Muscle layer of duodenum (tissue), 2 donors: ENCODE measurements around the gene ADRA2A.

Experiments
- H3K27ac ChIP-seq: one replicate; pipeline ENCODE4 v1.7.0; 2013; ENCODE audit warnings: mild to moderate bottlenecking, low read length
- H3K27me3 ChIP-seq: one replicate; pipeline ENCODE4 v1.7.0; 2013; ENCODE audit warnings: low read depth, mild to moderate bottlenecking, control low read depth, low read length
- H3K36me3 ChIP-seq, 2 donors: one replicate each; pipeline ENCODE4 v1.7.0; 2013; ENCODE audit warnings: low read length in 2 of 2, control low read depth in 1 of 2, mild to moderate bottlenecking in 1 of 2; ENCODE audit not compliant: insufficient read depth in 2 of 2, control insufficient read depth in 1 of 2
- H3K4me1 ChIP-seq, 2 donors: one replicate each; pipeline ENCODE4 v1.7.0; 2013; ENCODE audit warnings: low read length in 2 of 2, mild to moderate bottlenecking in 2 of 2, control low read depth in 1 of 2, moderate library complexity in 1 of 2; ENCODE audit not compliant: insufficient read depth in 2 of 2, control insufficient read depth in 1 of 2
- H3K4me3 ChIP-seq, 2 donors: one replicate each; pipeline ENCODE4 v1.7.0; 2013; ENCODE audit warnings: low read length in 2 of 2, low read depth in 1 of 2, mild to moderate bottlenecking in 1 of 2
- H3K9me3 ChIP-seq, 2 donors: one replicate each; pipeline ENCODE4 v1.7.0; 2013; ENCODE audit warnings: low read length in 2 of 2, control low read depth in 1 of 2, mild to moderate bottlenecking in 1 of 2; ENCODE audit not compliant: control insufficient read depth in 1 of 2
- donor health status: healthy.

ADRA2A gene

DNA sequence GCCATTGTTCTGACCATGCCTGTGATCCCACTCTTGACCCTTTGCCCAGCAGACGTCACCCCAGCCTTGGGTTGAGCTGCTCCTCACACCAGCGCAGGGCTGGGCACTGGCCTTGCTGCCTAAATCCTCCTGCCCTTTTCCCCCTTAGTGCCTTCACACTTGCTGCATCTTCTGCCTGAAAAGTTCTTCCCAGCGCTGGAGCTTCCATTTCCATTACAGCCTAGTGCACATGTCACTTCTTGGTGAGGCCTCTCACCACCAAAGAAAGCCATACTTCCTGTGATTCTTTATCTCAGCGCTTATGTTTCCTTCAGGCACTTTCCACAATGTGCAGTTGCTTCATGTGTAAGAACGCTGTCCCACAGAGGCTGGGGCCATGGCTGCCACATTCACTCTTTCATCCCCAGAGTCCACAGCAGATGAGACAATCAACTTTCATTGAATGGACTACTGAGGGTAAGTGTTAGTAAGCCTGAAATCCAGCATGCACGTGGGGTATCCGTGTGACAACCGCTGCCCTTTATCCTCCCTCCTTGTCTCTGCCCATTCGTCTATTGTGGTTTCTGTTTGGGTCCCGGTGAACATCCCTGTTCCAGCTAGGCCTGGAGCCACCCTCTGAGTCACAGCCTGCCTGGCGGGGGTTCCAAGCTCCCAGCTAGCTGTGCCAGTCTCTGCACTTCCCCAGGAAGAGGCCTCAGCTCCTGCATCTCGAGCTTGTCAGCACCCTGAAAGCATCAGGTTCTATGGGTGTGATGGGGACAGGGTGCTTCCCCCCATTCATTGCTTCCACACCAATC lies 37.3 kb downstream of the ADRA2A start:
- Histone ChIP-seq H3K27me3 (no peaks in the 10 kb centered on the region), H3K9me3 (no peaks in the 10 kb centered on the region), H3K4me1 (no peaks in the 10 kb centered on the region), H3K4me3 (no peak overlapping the region), H3K36me3 (no peaks in the 10 kb centered on the region), H3K27ac (no peak overlapping the region)

DNA sequence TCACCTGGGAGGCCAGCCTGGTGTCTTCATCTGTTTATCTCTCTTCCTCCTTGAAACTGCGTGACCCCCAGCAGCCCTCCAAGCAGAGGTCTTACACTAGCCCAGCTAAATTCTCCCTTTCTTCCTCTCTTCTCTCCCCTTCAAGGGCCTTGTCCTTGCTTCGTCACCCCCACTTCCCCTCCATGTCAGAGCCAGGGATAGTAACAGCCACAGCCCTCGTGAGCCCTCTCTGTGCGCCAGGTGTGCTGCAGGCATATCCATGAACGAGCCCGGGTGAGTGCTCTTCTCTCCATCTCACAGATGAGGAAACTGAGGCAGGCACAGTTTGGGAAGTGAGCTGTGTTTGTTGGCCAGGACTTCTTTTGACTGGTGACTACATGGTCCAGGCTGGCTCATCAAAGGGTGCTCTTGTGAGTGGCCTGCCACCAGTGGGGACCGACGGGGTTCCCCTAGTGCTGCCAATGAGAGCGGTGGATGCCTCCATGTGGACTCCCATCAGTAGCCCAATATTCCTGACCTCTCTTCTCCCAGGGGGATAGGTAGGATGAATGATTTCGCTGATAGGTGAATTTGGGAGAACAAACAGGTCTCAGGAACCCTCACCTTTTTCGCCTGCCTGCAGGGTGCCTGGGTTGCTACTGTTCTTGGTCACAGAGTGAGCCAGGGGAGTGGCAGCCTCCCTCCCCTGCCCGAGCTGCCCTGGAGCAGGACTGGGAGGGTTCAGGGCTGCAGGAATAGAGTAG lies 38.1 kb downstream of the ADRA2A start:
- H3K4me1 ChIP-seq = no peaks in the 10 kb centered on the region
- no peak overlapping the region for H3K27ac ChIP-seq
- H3K9me3 ChIP-seq = no peaks in the 10 kb centered on the region
- no peaks in the 10 kb centered on the region for H3K27me3 ChIP-seq
- H3K4me3 ChIP-seq = no peak overlapping the region
- no peaks in the 10 kb centered on the region for H3K36me3 ChIP-seq

DNA sequence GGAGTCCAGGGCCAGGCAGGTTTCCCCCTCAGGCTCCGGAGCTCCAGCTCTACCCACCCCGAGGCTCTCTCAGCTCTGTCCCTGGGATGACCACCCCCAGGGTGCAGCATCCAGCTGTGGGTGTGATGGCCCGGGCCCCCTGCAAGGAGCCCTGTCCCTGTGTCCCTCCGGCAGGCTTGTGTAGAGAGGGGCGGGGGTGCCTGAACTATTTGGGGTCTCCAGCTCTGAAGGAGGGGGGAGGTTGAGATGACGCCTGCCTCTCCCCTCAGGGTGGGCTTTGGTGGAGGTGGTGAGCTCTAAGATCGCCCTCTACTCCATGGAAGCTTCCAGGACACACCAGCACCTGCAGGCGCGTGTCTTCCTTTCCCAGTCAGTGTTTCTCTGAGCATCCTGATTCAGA lies 39.4 kb downstream of the ADRA2A start:
- no peaks in the 10 kb centered on the region for H3K27me3 ChIP-seq
- no peaks in the 10 kb centered on the region for H3K9me3 ChIP-seq
- H3K27ac ChIP-seq = no peak overlapping the region
- H3K4me1 ChIP-seq = no peaks in the 10 kb centered on the region
- no peaks in the 10 kb centered on the region for H3K36me3 ChIP-seq
- no peak overlapping the region for H3K4me3 ChIP-seq

DNA sequence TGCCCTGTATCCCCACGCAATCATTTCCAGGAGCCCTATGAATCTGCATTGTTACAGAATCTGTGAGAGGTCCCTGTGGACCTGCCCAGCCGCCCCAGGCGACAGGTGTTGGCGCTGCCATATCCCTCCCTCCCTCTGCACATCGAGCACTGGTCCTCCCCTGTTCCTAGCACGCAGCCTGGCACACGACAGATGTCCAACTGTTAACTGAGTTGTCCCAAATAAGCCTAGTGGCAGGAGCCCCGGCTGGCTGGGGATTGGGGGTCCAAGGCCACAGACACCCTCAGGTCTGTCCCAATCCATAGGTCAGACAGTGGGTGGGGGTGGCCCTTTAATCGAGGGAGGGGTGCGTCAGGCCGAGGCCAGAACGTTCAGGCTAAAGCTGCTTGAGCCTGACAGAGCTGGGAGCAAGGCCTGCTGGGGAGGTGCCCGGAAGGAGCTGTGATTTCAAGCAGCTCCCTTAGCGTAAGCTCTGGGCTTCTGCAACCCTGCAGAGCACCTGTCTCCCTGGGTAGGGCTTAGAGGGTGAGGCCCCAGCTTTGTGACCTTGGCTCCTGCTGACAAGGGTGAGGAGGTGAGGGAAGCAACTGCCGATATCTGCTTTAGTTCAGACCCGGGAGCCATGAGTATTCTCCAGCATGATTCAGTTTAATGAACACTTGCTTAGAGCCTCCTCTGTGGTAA lies 40.1 kb downstream of the ADRA2A start:
- Histone ChIP-seq H3K4me3 (no peak overlapping the region), H3K36me3 (no peaks in the 10 kb centered on the region), H3K27me3 (no peaks in the 10 kb centered on the region), H3K9me3 (no peaks in the 10 kb centered on the region), H3K27ac (no peak overlapping the region), H3K4me1 (no peaks in the 10 kb centered on the region)

DNA sequence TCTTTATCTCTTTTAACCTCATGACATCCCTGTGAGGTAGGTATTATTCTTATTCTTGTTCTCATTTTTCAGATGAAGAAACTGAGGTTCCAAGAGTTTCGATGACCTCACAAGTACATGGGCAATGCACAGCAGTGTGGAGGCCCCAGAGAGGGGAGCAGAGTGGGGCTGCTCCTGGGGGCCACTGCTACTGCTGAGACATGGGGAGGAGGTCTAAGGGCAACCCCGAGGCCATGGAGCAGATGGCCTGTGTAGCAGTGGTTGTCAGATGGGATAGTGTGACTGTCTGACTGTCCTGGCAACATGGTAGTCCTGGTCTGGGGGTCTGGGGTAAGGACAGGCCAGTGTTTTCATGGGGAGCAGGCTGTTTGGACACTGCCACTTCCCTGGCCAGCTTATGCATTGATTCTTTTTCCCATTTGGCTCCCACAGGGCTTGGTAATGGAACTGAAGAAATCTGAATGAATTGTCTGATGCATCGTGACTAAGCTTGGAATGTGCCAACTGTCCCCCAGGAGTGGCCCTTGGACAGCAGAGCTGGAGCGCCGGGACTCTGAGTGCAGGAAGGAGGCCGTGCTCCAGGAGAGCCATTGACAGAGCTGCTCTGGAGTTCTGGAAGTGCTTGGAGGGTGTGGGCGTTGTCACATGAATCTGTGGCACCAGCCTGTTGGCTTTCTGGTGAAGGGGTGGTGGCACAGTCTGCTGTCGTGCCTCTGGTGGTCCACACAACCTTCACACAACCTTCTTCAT lies 40.9 kb downstream of the ADRA2A start:
- Histone ChIP-seq H3K4me1 (no peaks in the 10 kb centered on the region), H3K27me3 (no peaks in the 10 kb centered on the region), H3K27ac (no peak overlapping the region), H3K36me3 (no peaks in the 10 kb centered on the region), H3K4me3 (no peak overlapping the region), H3K9me3 (no peaks in the 10 kb centered on the region)

DNA sequence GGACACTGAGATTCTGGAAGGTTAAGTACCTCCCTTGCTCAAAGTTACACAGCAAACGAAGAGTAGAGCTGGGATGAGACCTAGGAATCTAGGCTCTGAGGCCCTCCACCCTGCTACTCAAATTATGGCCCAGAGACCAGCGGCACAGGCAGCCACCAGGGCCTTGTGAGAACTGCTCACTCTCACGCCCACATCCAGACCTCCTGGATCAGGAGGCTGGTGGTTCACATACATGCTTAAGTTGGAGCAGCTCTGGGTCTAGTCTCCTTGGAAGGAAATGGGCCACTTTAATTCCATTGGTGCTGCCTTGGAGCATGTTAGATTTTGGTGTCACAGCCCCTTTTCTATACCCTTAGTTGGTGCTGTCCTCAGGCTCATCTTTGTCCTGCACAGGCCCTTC lies 41.9 kb downstream of the ADRA2A start:
- Histone ChIP-seq H3K4me3 (no peak overlapping the region), H3K27ac (no peak overlapping the region), H3K27me3 (no peaks in the 10 kb centered on the region), H3K4me1 (no peaks in the 10 kb centered on the region), H3K9me3 (no peaks in the 10 kb centered on the region), H3K36me3 (no peaks in the 10 kb centered on the region)

DNA sequence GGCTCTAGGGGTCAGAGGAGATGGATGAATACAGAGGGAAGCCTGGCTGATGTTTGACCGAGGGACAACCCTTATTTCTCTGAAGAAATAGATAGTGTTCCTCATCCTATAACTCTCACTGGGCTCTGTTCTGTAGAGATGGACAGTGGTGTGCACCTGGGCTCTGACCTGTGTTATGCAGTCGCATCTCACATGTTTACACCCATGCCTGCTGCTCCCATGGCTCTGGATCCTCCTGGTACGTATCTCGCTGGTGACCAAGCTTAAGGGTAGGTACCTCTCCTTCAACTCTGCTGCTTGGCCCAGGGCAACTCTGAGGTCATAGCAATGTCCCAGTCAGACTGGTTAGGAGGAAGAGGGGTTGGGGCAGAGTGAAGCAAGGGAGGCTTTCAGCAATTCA lies 42.8 kb downstream of the ADRA2A start:
- H3K27ac ChIP-seq = no peak overlapping the region
- no peaks in the 10 kb centered on the region for H3K36me3 ChIP-seq
- no peak overlapping the region for H3K4me3 ChIP-seq
- no peaks in the 10 kb centered on the region for H3K27me3 ChIP-seq
- no peaks in the 10 kb centered on the region for H3K4me1 ChIP-seq
- H3K9me3 ChIP-seq = no peaks in the 10 kb centered on the region

DNA sequence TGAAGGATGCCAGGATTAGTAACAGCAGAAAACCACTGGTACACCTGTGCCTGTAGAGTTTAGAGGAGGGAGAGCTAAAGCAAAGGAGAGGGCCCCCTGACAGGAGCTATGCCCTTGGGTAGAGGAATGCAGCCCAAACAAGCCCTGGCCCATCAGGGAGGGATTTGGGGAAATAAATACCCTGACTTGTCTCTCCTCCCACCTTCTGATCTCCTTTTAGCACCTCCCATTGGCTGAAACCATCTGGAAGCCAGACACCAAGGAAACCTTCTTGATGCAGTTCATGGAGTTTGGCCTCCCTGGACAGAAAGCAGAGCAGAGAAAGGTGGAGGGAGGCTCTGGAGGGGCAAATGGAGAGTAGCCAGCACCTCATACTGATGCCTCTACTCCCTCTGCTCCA lies 45.3 kb downstream of the ADRA2A start:
- H3K27me3 ChIP-seq = no peaks in the 10 kb centered on the region

DNA sequence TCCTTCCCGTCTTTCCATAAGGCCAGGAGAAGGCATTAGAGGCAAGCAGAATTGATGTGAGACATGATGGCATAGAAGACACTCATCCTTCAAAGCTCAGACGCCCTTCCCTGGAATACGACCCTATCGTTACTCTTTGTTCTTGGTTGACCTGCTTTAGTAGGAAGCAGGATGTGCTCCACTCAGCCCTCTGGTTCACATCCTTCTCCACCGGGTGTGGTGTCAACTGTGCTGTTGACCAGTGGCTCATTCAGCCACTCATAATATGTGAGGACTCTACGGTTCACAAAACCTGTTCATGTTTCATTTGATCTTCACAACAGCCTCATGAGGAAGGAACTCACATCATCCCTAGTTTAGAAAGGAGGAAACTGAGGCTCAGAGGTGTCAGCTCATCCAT lies 47.1 kb downstream of the ADRA2A start:
- Histone ChIP-seq H3K9me3 (no peaks in the 10 kb centered on the region), H3K27me3 (no peaks in the 10 kb centered on the region), H3K27ac (no peak overlapping the region), H3K4me3 (no peak overlapping the region), H3K36me3 (no peaks in the 10 kb centered on the region), H3K4me1 (no peaks in the 10 kb centered on the region)

More for the DNA sequence above, 45.3 kb downstream of the ADRA2A start:
- no peaks in the 10 kb centered on the region for H3K9me3 ChIP-seq
- no peak overlapping the region for H3K4me3 ChIP-seq
- H3K27ac ChIP-seq = no peak overlapping the region
- no peaks in the 10 kb centered on the region for H3K4me1 ChIP-seq
- no peaks in the 10 kb centered on the region for H3K36me3 ChIP-seq

DNA sequence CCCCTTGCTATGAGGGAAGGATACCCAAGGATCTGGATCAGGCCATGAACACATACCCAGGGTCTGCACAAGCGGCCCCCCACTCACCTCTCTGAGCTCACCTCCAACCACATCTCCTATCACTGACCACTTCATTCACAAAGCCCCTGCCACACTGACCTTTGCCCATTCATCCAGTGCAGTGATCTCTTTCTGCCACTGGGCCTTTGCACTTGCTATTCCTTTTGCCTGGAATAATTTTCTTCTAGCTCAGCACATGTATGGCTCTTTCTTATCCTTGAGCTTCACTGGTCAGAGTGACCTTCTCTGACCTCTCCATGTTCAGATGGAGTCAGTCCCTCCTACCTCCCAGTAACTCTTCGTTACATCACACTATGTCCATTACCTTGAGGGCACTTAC lies 48.3 kb downstream of the ADRA2A start:
- Histone ChIP-seq H3K27ac (no peak overlapping the region), H3K4me3 (no peak overlapping the region), H3K36me3 (no peaks in the 10 kb centered on the region), H3K4me1 (no peaks in the 10 kb centered on the region), H3K27me3 (no peaks in the 10 kb centered on the region), H3K9me3 (no peaks in the 10 kb centered on the region)

DNA sequence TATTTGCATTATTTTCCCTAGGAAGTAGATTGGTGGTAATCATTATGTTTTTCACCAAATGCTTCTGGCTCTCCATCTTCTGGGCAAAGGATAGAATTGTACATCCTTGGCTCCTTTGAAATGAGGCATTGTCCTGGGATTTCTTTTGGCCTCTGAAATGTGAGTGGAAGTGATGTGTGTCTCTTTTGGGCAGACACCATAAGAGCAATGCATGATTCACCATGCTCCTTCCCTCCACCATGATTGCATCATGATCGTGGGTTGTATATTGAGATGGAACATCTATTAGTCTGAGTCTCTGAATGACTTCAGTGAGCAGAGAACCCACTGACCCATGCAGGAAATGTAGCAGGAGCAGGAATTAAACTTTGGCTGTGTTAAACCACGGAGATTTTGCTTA lies 49.2 kb downstream of the ADRA2A start:
- Histone ChIP-seq H3K36me3 (no peaks in the 10 kb centered on the region), H3K9me3 (no peaks in the 10 kb centered on the region), H3K27ac (no peak overlapping the region), H3K4me3 (no peak overlapping the region), H3K27me3 (no peaks in the 10 kb centered on the region), H3K4me1 (no peaks in the 10 kb centered on the region)
